ENCODE data around the gene TMEM35B. TPM values are rescaled to one million over a fixed set of nuclear protein-coding genes. Genes with fewer than 3 reads are reported as not detected.
"Not testable (repeated sequence)": the region's sequence is repeated elsewhere in the genome, so short reads cannot be mapped to it uniquely, and the experiment has no call there.

Gene TMEM35B
- total and polyA plus RNA-seq, 7 donors, result 3.0 to 13.2 (median 5.7) TPM

- no peak for ATAC-seq
- DNase-seq, result no peak
- Histone ChIP-seq H3K36me3 (ENCODE audit: insufficient read depth in 1 of 2, low read depth in 1 of 2) (no peaks in the 10 kb centered on the region), H3K9me3 (no peaks in the 10 kb centered on the region), H3K4me3 (no peak overlapping the region), H3K27me3 (ENCODE audit: insufficient read depth in 3 of 3, low read length in 2 of 3) (no peaks in the 10 kb centered on the region), H3K4me1 (no peaks in the 10 kb centered on the region), H3K27ac (no peak overlapping the region)
- 72 to 85% (median 84%) methylated on average over 2 of the region's 2 CpGs for WGBS, 3 donors
- TF ChIP-seq, protein P1, sequence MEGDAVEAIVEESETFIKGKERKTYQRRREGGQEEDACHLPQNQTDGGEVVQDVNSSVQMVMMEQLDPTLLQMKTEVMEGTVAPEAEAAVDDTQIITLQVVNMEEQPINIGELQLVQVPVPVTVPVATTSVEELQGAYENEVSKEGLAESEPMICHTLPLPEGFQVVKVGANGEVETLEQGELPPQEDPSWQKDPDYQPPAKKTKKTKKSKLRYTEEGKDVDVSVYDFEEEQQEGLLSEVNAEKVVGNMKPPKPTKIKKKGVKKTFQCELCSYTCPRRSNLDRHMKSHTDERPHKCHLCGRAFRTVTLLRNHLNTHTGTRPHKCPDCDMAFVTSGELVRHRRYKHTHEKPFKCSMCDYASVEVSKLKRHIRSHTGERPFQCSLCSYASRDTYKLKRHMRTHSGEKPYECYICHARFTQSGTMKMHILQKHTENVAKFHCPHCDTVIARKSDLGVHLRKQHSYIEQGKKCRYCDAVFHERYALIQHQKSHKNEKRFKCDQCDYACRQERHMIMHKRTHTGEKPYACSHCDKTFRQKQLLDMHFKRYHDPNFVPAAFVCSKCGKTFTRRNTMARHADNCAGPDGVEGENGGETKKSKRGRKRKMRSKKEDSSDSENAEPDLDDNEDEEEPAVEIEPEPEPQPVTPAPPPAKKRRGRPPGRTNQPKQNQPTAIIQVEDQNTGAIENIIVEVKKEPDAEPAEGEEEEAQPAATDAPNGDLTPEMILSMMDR (IDR thresholded peaks at IDR 0.05), result no peak
- intact Hi-C loops (cut with DNase I), result no loop called here
Observed at GRCh38 chr1:34965597-34965996, 19.6 kb downstream of the TMEM35B start.

DNA sequence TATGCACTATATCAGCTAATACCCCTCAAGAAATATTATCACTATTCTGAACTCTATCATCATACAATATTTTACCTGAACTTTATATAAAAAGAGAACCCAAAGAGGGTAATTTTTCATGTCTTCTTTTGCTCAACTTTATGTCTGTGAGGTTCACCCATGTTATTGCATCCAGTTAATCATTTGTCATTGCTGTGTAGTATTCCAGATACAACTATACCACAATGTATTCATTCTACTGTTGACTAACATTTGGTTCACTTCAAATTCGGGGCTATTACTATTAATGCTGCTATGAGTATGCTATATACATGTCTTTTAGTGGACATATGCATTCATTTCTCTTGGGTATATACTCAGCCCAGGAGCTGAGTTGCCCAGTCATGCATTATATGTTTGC, 34.7 kb downstream of the TMEM35B start:
- DNase-seq, result no peak
- H3K36me3 ChIP-seq (ENCODE audit: insufficient read depth in 1 of 2, low read depth in 1 of 2), result no peaks in the 10 kb centered on the region
- H3K27me3 ChIP-seq (ENCODE audit: insufficient read depth in 3 of 3, low read length in 2 of 3), result no peaks in the 10 kb centered on the region
- no peak overlapping the region for H3K4me3 ChIP-seq
- no peak overlapping the region for H3K27ac ChIP-seq
- H3K4me1 ChIP-seq, result no peaks in the 10 kb centered on the region
- no peak for ATAC-seq
- WGBS, 3 donors, result 29% methylated on average over 1 of the region's 1 CpG
- TF ChIP-seq, protein P1 (IDR thresholded peaks at IDR 0.05), result no peak
- H3K9me3 ChIP-seq, result no peaks in the 10 kb centered on the region
- intact Hi-C loops (cut with DNase I), result no loop called here

DNA sequence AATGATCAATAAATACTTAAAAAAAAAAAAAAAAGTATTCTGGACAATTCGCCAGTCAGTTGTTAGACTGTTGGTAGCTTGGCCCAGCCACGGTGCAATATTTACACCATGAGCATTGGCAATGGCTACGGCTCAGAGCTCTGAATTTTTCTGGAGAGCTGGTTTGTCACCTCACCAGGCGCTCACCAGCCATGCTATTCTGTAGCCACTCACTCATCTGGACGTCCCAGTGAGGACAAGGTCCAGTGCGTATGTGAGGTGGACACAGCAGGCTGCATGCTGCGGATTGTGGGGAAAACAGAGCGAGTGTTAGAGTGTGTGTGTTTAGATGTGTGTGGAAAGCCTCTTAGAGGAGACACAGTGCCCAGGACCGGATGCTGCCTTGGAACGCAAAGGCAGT, 36.4 kb downstream of the TMEM35B start:
- DNase-seq; H3K4me3 ChIP-seq; H3K36me3 ChIP-seq (ENCODE audit: insufficient read depth in 1 of 2, low read depth in 1 of 2); H3K4me1 ChIP-seq; H3K27ac ChIP-seq; intact Hi-C loops (cut with DNase I); ATAC-seq; H3K9me3 ChIP-seq; H3K27me3 ChIP-seq (ENCODE audit: insufficient read depth in 3 of 3, low read length in 2 of 3): not testable (repeated sequence)
- WGBS, 3 donors, result 88 to 90% (median 88%) methylated on average over 10 of the region's 10 CpGs

DNA sequence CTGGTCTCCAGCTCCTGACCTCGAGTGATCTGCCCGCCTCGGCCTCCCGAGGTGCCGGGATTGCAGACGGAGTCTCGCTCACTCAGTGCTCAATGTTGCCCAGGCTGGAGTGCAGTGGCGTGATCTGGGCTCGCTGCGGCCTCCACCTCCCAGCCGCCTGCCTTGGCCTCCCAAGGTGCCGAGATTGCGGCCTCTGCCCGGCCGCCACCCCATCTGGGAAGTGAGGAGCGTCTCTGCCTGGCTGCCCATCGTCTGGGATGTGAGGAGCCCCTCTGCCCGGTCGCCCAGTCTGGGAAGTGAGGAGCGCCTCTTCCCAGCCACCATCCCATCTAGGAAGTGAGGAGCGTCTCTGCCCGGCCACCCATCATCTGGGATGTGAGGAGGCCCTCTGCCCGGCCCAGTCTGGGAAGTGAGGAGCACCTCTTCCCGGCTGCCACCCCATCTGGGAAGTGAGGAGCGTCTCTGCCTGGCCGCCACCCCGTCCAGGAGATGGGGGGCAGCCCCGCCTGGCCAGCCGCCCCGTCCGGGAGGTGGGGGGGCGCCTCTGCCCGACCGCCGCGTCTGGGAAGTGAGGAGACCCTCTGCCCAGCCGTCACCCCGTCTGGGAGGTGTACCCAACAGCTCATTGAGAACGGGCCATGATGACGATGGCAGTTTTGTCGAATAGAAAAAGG, 37.4 kb downstream of the TMEM35B start:
- H3K9me3 ChIP-seq; H3K27ac ChIP-seq; H3K27me3 ChIP-seq (ENCODE audit: insufficient read depth in 3 of 3, low read length in 2 of 3); ATAC-seq; intact Hi-C loops (cut with DNase I); H3K4me1 ChIP-seq; H3K36me3 ChIP-seq (ENCODE audit: insufficient read depth in 1 of 2, low read depth in 1 of 2); DNase-seq; H3K4me3 ChIP-seq: not testable (repeated sequence)
- WGBS, 3 donors, result 91 to 94% (median 93%) methylated on average over 27 to 41 of the region's 41 CpGs

DNA sequence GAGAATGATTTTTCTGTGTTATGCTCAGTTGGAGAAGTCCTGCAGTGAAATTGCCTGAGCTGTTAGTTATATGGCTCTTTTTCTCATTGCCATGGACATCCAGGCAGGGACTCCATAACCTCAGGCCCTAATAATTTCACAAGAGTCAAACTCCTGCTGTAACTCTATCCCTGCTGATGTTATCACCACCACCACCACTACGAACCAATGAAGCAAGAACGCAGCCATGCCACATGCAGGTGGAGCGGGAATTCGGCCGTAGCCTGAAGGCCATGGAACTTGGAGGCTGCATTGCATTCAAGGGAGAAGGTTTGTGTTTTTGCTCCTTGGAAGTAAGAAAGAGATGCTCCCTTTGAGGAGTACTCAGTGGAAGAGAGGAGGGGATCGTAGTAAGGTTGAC, 38.9 kb downstream of the TMEM35B start:
- DNase-seq (no peak), ATAC-seq (no peak)
- no peaks in the 10 kb centered on the region for H3K36me3 ChIP-seq (ENCODE audit: insufficient read depth in 1 of 2, low read depth in 1 of 2)
- intact Hi-C loops (cut with DNase I), result no loop called here
- 87 to 89% (median 88%) methylated on average over 6 of the region's 6 CpGs for WGBS, 3 donors
- no peaks in the 10 kb centered on the region for H3K27me3 ChIP-seq (ENCODE audit: insufficient read depth in 3 of 3, low read length in 2 of 3)
- no peaks in the 10 kb centered on the region for H3K9me3 ChIP-seq
- H3K4me1 ChIP-seq, result no peaks in the 10 kb centered on the region
- TF ChIP-seq, protein P1 (IDR thresholded peaks at IDR 0.05), result no peak
- H3K27ac ChIP-seq, result no peak overlapping the region
- H3K4me3 ChIP-seq, result no peak overlapping the region

DNA sequence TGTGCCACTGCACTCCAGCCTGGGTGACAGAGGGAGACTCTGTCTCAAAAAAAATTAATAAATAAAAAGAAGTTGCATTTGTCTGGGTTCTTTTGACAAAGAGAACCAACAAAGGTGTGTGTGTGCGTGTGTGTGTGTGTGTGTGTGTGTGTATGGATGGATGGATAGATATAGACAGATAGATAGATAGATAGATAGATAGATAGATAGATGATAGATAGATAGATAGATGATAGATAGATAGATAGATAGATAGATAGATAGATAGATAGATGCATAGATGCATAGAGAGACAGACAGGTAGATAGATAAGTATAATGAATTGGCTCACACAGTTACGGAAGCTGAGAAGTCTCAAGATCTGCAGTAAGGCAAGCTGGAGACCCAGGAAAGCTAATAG, 43.3 kb downstream of the TMEM35B start:
- H3K27me3 ChIP-seq (ENCODE audit: insufficient read depth in 3 of 3, low read length in 2 of 3), result peaks cover 0 to 15% (median 0%) of the 10 kb centered on the region in 3 donors
- H3K27ac ChIP-seq; intact Hi-C loops (cut with DNase I); DNase-seq; H3K4me1 ChIP-seq; H3K36me3 ChIP-seq (ENCODE audit: insufficient read depth in 1 of 2, low read depth in 1 of 2); H3K4me3 ChIP-seq; H3K9me3 ChIP-seq; ATAC-seq: not testable (repeated sequence)
- 81 to 93% (median 90%) methylated on average over 2 of the region's 2 CpGs for WGBS, 3 donors

Other genes starting within 250 kb of the TMEM35B start
- gene GJB5, start 230.3 kb downstream of the TMEM35B start, total RNA-seq, result not detected
- gene GJB5, start 230.3 kb downstream of the TMEM35B start, polyA plus RNA-seq, result under 1 TPM in 1 of 3 donors, not detected in 2; 0.03 TPM
- not detected for gene GJB4, start 225.6 kb downstream of the TMEM35B start, total RNA-seq
- gene GJB4, start 225.6 kb downstream of the TMEM35B start, polyA plus RNA-seq, result not detected
- gene GJB3, start 204.1 kb downstream of the TMEM35B start, total RNA-seq, result not detected
- under 1 TPM in 2 of 3 donors, not detected in 1; 0.03 TPM for gene GJB3, start 204.1 kb downstream of the TMEM35B start, polyA plus RNA-seq
- gene GJA4, start 192.3 kb downstream of the TMEM35B start, total RNA-seq, result 10 to 100 TPM in 2 of 4 donors, 1 to 10 TPM in 2; 9.1 to 19.7 (median 11.0) TPM
- 10 to 100 TPM in 2 of 3 donors, 1 to 10 TPM in 1; 9.3 to 13.0 (median 11.6) TPM for gene GJA4, start 192.3 kb downstream of the TMEM35B start, polyA plus RNA-seq
- 10 to 100 TPM; 17.9 to 66.5 (median 45.8) TPM for gene SMIM12, start 125.6 kb downstream of the TMEM35B start, total RNA-seq
- gene SMIM12, start 125.6 kb downstream of the TMEM35B start, polyA plus RNA-seq, result 100 to 1,000 TPM in 2 of 3 donors, 10 to 100 TPM in 1; 59.2 to 140 (median 101) TPM
- gene DLGAP3, start 55.7 kb downstream of the TMEM35B start, total RNA-seq, result under 1 TPM in 3 of 4 donors, not detected in 1; 0.08 to 0.44 (median 0.17) TPM
- gene DLGAP3, start 55.7 kb downstream of the TMEM35B start, polyA plus RNA-seq, result under 1 TPM; 0.01 to 0.08 (median 0.03) TPM
- gene ZMYM6, start 46.6 kb upstream of the TMEM35B start, total RNA-seq, result 1 to 10 TPM; 5.1 to 8.5 (median 7.4) TPM
- gene ZMYM6, start 46.6 kb upstream of the TMEM35B start, polyA plus RNA-seq, result 1 to 10 TPM; 3.4 to 8.1 (median 4.4) TPM
- gene ZMYM1, start 94.0 kb upstream of the TMEM35B start, total RNA-seq, result 1 to 10 TPM; 3.0 to 5.2 (median 3.3) TPM
- gene ZMYM1, start 94.0 kb upstream of the TMEM35B start, polyA plus RNA-seq, result 1 to 10 TPM in 2 of 3 donors, under 1 TPM in 1; 0.90 to 4.3 (median 1.5) TPM
- gene SFPQ, start 207.8 kb upstream of the TMEM35B start, total RNA-seq, result 100 to 1,000 TPM in 2 of 4 donors, 10 to 100 TPM in 2; 51.3 to 124 (median 102) TPM
- gene SFPQ, start 207.8 kb upstream of the TMEM35B start, polyA plus RNA-seq, result 10 to 100 TPM; 79.4 to 86.8 (median 82.7) TPM

Data from psoas muscle (tissue), 8 donors.